GM18505 (cell line): Measurements from ENCODE around the gene AIRE.
"Not testable (repeated sequence)": the region's sequence is repeated elsewhere in the genome, so short reads cannot be mapped to it uniquely, and the experiment has no call there.

ENCODE experiments used
- ATAC-seq: cut with Tn5 transposase; IDR thresholded peaks from one replicate; pipeline ENCODE4 v1.9.1; 2021; ENCODE audit not compliant: unreplicated experiment
- POLR2A ChIP-seq: IDR thresholded peaks from 4 replicates; pipeline ENCODE4 v1.6.1; 2011; ENCODE audit warnings: borderline replicate concordance; ENCODE audit not compliant: insufficient read depth, insufficient read length; ENCODE audit errors: extremely low read depth

AIRE gene

GRCh38 chr21:44285138-44285992 lies at the start of gene AIRE:
Gene AIRE (plus strand): TSS chr21:44285876. CDS start chr21:44286007, 131 bp downstream.
- ATAC-seq: no peak
- TF ChIP-seq POLR2A: no peak

- peak; percentile 6 for ATAC-seq
These were observed 45.3 kb upstream of the AIRE start for GRCh38 chr21:44240353-44240752.

GRCh38 chr21:44240842-44241241 lies 44.8 kb upstream of the AIRE start, which contains the start of gene ICOSLG:
Gene ICOSLG (minus strand): TSS chr21:44240943. CDS start chr21:44240817, 126 bp downstream.
- peak; percentile 38 for ATAC-seq

- ATAC-seq: peak; percentile 30
These were observed 44.4 kb upstream of the AIRE start for GRCh38 chr21:44241281-44241680.

- peak; percentile 45 for ATAC-seq
These were observed 41.7 kb upstream of the AIRE start for GRCh38 chr21:44243980-44244379.

GRCh38 chr21:44247904-44248303 lies 37.8 kb upstream of the AIRE start:
- ATAC-seq: not testable (repeated sequence)

- not testable (repeated sequence) for ATAC-seq
These were observed 36.3 kb upstream of the AIRE start for GRCh38 chr21:44249204-44250037.

GRCh38 chr21:44253832-44254710 lies 31.6 kb upstream of the AIRE start:
- TF ChIP-seq POLR2A: no peak
- ATAC-seq: no peak

GRCh38 chr21:44255511-44255981 lies 30.1 kb upstream of the AIRE start:
- no peak for ATAC-seq
- TF ChIP-seq POLR2A: no peak

GRCh38 chr21:44258056-44258725 lies 27.5 kb upstream of the AIRE start:
- ATAC-seq: no peak
- no peak for TF ChIP-seq POLR2A

GRCh38 chr21:44259082-44259705 lies 26.5 kb upstream of the AIRE start:
- no peak for ATAC-seq
- no peak for TF ChIP-seq POLR2A

- ATAC-seq: no peak
- no peak for TF ChIP-seq POLR2A
These were observed 25.6 kb upstream of the AIRE start for GRCh38 chr21:44260066-44260465.
